Umbilical cord (tissue), 2 donors: ENCODE data around the gene ZNF212. TPM values are rescaled to one million over a fixed set of nuclear protein-coding genes. Genes with fewer than 3 reads are reported as not detected.
"Not testable (repeated sequence)": the region's sequence is repeated elsewhere in the genome, so short reads cannot be mapped to it uniquely, and the experiment has no call there.

ENCODE experiments used
- DNase-seq: peaks from one replicate; pipeline ENCODE4 v3.0.0-alpha.2; 2015; ENCODE audit warnings: low spot score
- total RNA-seq: library from RNA; depleted of rRNA; stranded (reverse); fragments of >200 nt; gene quantifications from one replicate; pipeline ENCODE4 v1.2.3, GENCODE V29; 2014; ENCODE audit warnings: low replicate concordance; ENCODE audit not compliant: insufficient read depth

Gene ZNF212
- total RNA-seq, 1 donor from 2014 or later, result 1.7 TPM

DNA sequence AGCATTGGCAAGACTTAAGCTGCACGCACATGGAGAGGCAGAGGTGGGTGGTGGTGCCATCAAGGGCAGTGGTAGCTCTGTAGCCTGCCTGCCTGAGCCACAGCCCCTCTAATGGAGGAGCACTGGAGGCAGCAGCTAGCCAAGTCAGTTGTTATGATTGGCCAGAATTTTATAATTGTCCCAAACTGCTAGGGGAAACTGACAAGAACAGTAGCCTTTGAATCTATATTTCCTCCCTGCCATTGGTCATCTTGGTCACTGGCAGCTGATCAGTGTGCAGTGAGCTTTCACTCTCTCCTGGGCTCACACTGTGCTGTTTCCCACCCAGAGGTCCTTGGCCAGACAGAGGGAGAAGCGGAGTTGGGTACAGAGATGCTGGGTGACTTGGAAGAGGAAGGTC is 12.9 kb downstream of the ZNF212 start:
- no peak for DNase-seq

DNA sequence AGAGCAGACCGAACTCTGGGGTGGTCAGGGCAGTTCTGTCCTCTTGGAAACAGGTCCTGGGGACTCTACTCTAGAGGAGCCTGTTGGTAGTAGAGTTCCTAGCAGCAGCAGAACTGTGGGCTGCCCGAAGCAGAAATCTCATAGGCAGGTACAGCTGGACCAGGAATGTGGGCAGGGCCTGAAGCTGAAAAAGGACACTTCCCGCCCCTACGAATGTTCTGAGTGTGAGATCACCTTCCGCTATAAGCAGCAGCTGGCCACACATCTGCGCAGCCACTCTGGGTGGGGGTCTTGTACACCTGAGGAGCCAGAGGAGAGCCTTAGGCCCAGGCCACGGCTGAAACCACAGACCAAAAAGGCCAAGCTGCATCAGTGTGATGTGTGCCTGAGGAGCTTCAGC is 14.2 kb downstream of the ZNF212 start:
- no peak for DNase-seq

- no peak for DNase-seq
Observed at GRCh38 chr7:149254181-149254858, 14.9 kb downstream of the ZNF212 start.

DNA sequence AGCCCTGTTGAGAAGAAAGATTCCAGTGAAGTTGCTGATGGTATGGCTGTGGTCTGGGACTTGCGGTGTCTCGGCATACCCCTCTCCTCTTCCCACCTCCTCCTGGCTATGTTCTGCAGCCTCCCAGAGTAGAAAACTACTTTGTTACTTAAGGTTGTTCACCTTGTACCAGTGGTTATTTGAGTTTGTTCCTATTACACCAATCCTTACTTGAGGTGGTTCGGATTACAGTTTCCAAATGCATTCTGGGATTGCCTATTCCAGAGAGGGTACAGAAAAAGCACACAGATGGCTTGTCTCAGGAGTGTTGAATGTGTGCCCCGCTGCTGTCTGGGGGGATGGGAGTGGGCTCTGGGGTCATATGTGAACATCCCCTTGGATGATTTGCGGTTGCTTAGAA is 15.7 kb downstream of the ZNF212 start:
- DNase-seq, result no peak

GRCh38 chr7:149256568-149256967 is 17.1 kb downstream of the ZNF212 start:
- no peak for DNase-seq

- no peak for DNase-seq
Observed at GRCh38 chr7:149257146-149257545, 17.7 kb downstream of the ZNF212 start.

DNA sequence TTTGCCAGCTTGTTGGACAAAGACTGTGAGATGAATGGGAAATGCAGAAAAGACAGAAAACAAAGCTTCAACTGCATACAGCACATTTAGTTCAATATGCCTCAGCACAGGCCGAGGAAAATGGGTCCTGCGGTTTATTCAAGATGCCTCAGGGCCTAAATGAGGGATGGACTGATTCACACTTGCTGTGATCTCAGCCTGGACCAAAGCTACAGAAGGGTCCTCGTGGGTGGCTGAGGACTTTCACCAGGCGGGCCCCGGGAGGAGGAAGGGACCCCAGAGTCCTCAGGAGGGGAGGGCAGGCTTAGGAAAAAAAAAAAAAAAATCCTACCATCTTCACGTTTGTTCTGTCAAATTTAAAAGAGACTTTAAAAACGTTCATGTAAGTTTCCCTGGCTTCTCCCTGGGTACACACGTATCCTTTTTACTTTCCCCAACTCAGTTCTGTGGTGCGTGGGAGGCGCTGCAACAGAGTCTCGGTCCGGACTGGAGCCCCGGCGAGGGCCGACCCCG is 21.9 kb downstream of the ZNF212 start:
- peak; percentile 38 for DNase-seq

GRCh38 chr7:149261829-149262617 is 22.6 kb downstream of the ZNF212 start, which contains the start of gene ZNF783:
ZNF783 (plus strand) TSS chr7:149262196; CDS start chr7:149262334, 138 bp downstream.
- peak; percentile 91 for DNase-seq

GRCh38 chr7:149266451-149266850 is 27.0 kb downstream of the ZNF212 start:
- DNase-seq, result no peak

GRCh38 chr7:149267733-149268132 is 28.3 kb downstream of the ZNF212 start:
- no peak for DNase-seq

DNA sequence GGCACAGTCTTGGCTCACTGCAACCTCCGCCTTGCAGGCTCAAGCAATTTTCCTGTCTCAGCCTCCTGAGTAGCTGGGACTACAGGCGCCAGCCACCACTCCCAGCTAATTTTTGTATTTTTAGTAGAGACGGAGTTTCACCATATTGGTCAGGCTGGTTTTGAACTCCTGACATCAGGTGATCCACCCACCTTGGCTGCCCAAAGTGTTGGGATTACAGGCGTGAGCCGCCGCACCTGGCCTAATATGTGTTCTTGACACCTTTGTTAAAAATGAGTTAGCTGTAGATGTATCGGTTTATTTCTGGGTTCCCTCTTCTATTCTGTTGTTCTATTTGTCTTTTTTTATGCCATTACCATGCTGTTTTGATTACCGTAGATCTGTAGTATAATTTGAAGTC is 35.0 kb downstream of the ZNF212 start:
- not testable (repeated sequence) for DNase-seq

DNA sequence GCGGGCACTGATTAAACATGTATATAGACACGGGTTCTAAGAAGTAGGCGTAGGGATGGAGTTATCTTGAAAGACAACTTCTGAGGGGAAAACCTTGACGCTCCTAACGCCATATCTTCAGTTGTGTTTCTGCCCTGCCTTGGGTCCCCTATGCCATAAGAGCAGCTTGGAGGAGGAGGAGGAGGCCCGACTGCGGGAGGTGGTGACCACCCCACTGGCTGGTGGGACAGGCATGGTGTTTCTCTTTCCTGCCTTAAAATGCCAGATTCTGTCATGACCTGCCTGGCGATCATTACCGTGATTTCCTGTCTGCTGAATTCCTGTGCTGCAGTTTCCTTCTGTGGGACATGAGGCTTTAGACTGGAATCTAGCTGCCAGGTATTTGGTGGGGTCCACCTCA is 38.4 kb downstream of the ZNF212 start:
- DNase-seq, result no peak

DNA sequence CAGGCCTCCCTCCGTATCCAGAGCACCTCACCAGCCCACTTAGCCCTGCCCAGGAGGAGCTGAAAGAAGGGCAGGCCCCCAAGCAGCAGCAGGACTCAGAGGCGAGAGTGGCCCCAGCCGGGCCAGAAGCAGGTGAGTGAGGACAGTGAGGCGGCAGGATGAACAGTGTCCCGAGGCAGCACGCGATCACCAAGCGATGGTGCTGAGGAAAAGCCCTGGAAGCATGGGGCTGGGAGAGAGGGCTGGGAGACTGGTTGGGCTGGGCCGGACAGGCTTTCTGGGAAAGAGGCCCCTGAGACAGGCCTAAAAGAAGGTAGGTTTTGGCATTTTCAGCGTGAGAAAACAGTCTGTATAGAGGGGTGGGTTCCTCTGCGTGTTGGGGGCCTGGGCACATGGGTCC is 38.9 kb downstream of the ZNF212 start:
- DNase-seq, result no peak

DNA sequence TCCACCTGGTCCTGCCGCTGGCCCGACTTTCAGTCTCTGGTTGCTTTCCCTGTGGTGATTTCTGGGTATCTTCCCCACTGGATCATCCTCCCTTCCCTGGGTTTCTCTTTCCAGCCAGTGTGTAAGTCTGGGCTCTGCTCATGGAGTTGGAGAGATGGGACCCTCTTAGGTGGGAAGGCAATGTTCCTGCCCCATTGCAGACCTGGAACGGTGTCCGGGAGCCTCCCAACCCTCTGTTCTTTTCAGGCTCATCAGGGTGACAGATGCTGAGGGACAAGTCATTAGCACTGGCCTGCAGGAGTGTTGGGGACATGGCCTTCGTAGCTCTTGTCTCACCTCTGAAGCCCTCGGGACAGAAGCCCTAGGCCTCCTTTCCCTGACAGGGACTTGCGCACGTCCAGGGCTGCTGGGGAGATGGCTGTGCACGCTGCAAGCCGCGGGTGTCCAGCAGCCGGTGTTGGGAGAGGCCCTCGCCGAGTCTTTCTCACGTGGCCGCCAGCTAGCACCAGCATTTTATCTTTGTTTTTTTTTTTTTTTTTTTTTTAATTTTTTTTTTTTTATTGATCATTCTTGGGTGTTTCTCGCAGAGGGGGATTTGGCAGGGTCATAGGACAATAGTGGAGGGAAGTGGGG is 39.8 kb downstream of the ZNF212 start:
- DNase-seq, result no peak

GRCh38 chr7:149280151-149280550 is 40.7 kb downstream of the ZNF212 start:
- DNase-seq, result no peak

- no peak for DNase-seq
Observed at GRCh38 chr7:149280661-149281507, 41.4 kb downstream of the ZNF212 start.

- DNase-seq, result no peak
Observed at GRCh38 chr7:149281508-149282330, 42.3 kb downstream of the ZNF212 start.

DNA sequence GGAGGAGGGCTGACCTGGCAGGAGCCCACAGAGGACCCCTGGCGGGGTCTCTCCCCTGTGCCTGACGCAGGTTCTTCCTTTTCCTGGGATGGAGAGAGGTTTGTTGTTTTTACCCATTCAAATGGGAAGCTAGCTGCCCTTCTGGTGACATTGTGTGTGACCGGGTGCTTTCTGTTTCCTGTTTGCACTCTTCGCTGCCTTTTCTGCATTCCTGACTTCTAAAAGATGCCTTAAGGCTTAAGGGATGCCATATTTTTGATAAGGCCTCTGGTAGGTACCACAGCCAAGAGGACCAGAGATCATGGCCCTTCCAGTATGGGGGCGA is 42.8 kb downstream of the ZNF212 start:
- no peak for DNase-seq

GRCh38 chr7:149283321-149283720 is 43.9 kb downstream of the ZNF212 start:
- DNase-seq, result no peak

- no peak for DNase-seq
Observed at GRCh38 chr7:149284343-149284742, 44.9 kb downstream of the ZNF212 start.
